ENCODE results near the gene NOP53. TPM values are rescaled to one million over a fixed set of nuclear protein-coding genes. Genes with fewer than 3 reads are reported as not detected.

The NOP53 gene
- total RNA-seq, 3 donors from 2014 or later (not counting 1 experiment from before 2014, with no cell fraction given) = 416 to 445 (median 428) TPM

- Mint-ChIP-seq H3K9me3 (no peaks in the 10 kb centered on the region), H3K27ac (no peak overlapping the region), H3K4me1 (peaks cover 9 to 17% of the 10 kb centered on the region in 2 donors), H3K4me3 (no peak overlapping the region), H3K36me3 (no peaks in the 10 kb centered on the region), H3K27me3 (ENCODE audit: low read depth in 2 of 2) (peaks cover 40 to 44% of the 10 kb centered on the region in 2 donors)
- TF ChIP-seq CTCF (IDR thresholded peaks at IDR 0.05) = no peak
- Histone ChIP-seq H3K9me3 (ENCODE audit: control insufficient read depth, insufficient read depth, low read length) (no peaks in the 10 kb centered on the region), H3K4me1 (ENCODE audit: control insufficient read depth, insufficient read depth, low read length) (peaks cover 12% of the 10 kb centered on the region), H3K27me3 (ENCODE audit: control insufficient read depth, insufficient read depth, low read length) (peaks cover 14% of the 10 kb centered on the region), H3K27ac (ENCODE audit: low read length) (no peak overlapping the region), H3K4me3 (ENCODE audit: low read length) (no peak overlapping the region), H3K36me3 (ENCODE audit: control insufficient read depth, insufficient read depth, low read length) (no peaks in the 10 kb centered on the region)
- WGBS (ENCODE audit: insufficient coverage) = 85% methylated on average over 8 of the region's 8 CpGs
- ATAC-seq (no peak), DNase-seq (no peak)
- intact Hi-C loops (cut with micrococcal nuclease) = no loop called here
These were observed 14.8 kb upstream of the NOP53 start for GRCh38 chr19:47730521-47730889.

GRCh38 chr19:47730910-47731309 is 14.4 kb upstream of the NOP53 start:
- no peaks in the 10 kb centered on the region for H3K9me3 Mint-ChIP-seq
- no peak overlapping the region for H3K27ac Mint-ChIP-seq
- intact Hi-C loops (cut with micrococcal nuclease) = no loop called here
- Histone ChIP-seq H3K27ac (ENCODE audit: low read length) (no peak overlapping the region), H3K36me3 (ENCODE audit: control insufficient read depth, insufficient read depth, low read length) (no peaks in the 10 kb centered on the region), H3K4me1 (ENCODE audit: control insufficient read depth, insufficient read depth, low read length) (peaks cover 12% of the 10 kb centered on the region), H3K4me3 (ENCODE audit: low read length) (no peak overlapping the region), H3K9me3 (ENCODE audit: control insufficient read depth, insufficient read depth, low read length) (no peaks in the 10 kb centered on the region), H3K27me3 (ENCODE audit: control insufficient read depth, insufficient read depth, low read length) (peaks cover 14% of the 10 kb centered on the region)
- H3K27me3 Mint-ChIP-seq (ENCODE audit: low read depth in 2 of 2) = peaks cover 40 to 44% of the 10 kb centered on the region in 2 donors
- ATAC-seq (no peak), DNase-seq (no peak)
- H3K4me3 Mint-ChIP-seq = no peak overlapping the region
- WGBS (ENCODE audit: insufficient coverage) = 91% methylated on average over 7 of the region's 8 CpGs
- H3K36me3 Mint-ChIP-seq = no peaks in the 10 kb centered on the region
- peaks cover 9 to 17% of the 10 kb centered on the region in 2 donors for H3K4me1 Mint-ChIP-seq
- TF ChIP-seq CTCF (IDR thresholded peaks at IDR 0.05) = no peak

GRCh38 chr19:47735131-47735530 is 10.2 kb upstream of the NOP53 start:
- Mint-ChIP-seq H3K4me1 (peaks cover 0 to 4% of the 10 kb centered on the region in 2 donors), H3K36me3 (no peaks in the 10 kb centered on the region), H3K27me3 (ENCODE audit: low read depth in 2 of 2) (peaks cover 15 to 16% of the 10 kb centered on the region in 2 donors), H3K27ac (no peak overlapping the region), H3K9me3 (no peaks in the 10 kb centered on the region), H3K4me3 (no peak overlapping the region)
- TF ChIP-seq CTCF (IDR thresholded peaks at IDR 0.05) = no peak
- Histone ChIP-seq H3K9me3 (ENCODE audit: control insufficient read depth, insufficient read depth, low read length) (no peaks in the 10 kb centered on the region), H3K27me3 (ENCODE audit: control insufficient read depth, insufficient read depth, low read length) (peaks cover 6% of the 10 kb centered on the region), H3K4me3 (ENCODE audit: low read length) (no peak overlapping the region), H3K27ac (ENCODE audit: low read length) (no peak overlapping the region), H3K36me3 (ENCODE audit: control insufficient read depth, insufficient read depth, low read length) (no peaks in the 10 kb centered on the region), H3K4me1 (ENCODE audit: control insufficient read depth, insufficient read depth, low read length) (peaks cover 2% of the 10 kb centered on the region)
- DNase-seq = no peak
- ATAC-seq = no peak
- 87% methylated on average over 4 of the region's 4 CpGs for WGBS (ENCODE audit: insufficient coverage)
- intact Hi-C loops (cut with micrococcal nuclease) = no loop called here

- H3K36me3 Mint-ChIP-seq = no peaks in the 10 kb centered on the region
- DNase-seq (no peak), ATAC-seq (no peak)
- H3K27me3 Mint-ChIP-seq (ENCODE audit: low read depth in 2 of 2) = no peaks in the 10 kb centered on the region
- H3K9me3 Mint-ChIP-seq = no peaks in the 10 kb centered on the region
- H3K9me3 ChIP-seq (ENCODE audit: control insufficient read depth, insufficient read depth, low read length) = no peaks in the 10 kb centered on the region
- H3K4me1 ChIP-seq (ENCODE audit: control insufficient read depth, insufficient read depth, low read length) = peaks cover 23% of the 10 kb centered on the region
- no peak for TF ChIP-seq CTCF (IDR thresholded peaks at IDR 0.05)
- WGBS (ENCODE audit: insufficient coverage) = 93% methylated on average over 48 of the region's 48 CpGs
- no peak overlapping the region for H3K27ac ChIP-seq (ENCODE audit: low read length)
- H3K27ac Mint-ChIP-seq = no peak overlapping the region
- H3K27me3 ChIP-seq (ENCODE audit: control insufficient read depth, insufficient read depth, low read length) = no peaks in the 10 kb centered on the region
- no peak overlapping the region for H3K4me3 ChIP-seq (ENCODE audit: low read length)
- intact Hi-C loops (cut with micrococcal nuclease) = no loop called here
- H3K4me3 Mint-ChIP-seq = no peak overlapping the region
- peaks cover 7 to 8% of the 10 kb centered on the region in 2 donors for H3K4me1 Mint-ChIP-seq
- H3K36me3 ChIP-seq (ENCODE audit: control insufficient read depth, insufficient read depth, low read length) = no peaks in the 10 kb centered on the region
These were observed 4.4 kb upstream of the NOP53 start for GRCh38 chr19:47740866-47741519.
